ENCODE data around the gene NPAS2. TPM values are rescaled to one million over a fixed set of nuclear protein-coding genes. Genes with fewer than 3 reads are reported as not detected.

NPAS2 gene
- total and polyA plus RNA-seq, 4 donors: 5.9 to 17.1 (median 10.4) TPM

DNA sequence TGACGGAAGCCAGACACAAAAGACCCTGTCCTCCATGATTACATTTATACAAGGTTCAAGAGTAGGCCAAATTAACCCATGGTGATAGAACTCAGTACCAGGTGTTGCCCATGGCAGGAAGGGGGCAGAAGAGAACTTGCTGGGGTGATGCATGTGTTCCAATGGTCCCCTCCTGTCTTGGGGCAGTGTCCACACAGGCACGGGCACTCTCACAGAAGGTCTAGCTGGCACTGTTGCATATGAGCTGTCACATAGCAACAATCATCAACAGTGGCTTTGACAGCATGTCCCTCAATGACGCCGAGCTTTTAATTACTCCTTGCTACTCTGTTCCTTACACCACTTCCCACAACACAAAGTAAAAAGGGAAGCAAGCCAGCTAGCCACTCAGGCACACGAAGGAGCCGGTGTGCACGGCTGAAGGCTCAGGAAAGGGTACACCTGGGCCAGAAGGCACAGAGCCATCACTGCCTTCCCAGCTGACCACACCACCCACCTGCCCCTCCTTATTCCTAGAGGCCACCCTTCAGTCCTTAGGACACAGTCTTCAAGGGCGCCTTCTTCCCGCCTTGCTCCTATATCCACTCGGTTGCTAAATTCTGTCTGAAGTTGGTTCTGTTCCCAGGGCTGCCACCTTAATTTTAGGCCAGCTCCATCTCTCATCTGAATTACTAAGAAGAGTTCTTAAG, 211.1 kb downstream of the NPAS2 start:
- Histone ChIP-seq H3K9ac (ENCODE audit: insufficient read depth in 1 of 2, low read length in 2 of 2) (no peak overlapping the region), H3K36me3 (ENCODE audit: control insufficient read depth in 4 of 4, insufficient read depth in 4 of 4, low read length in 4 of 4) (peaks cover 0 to 37% (median 18%) of the 10 kb centered on the region in 4 donors), H3K9me3 (ENCODE audit: control insufficient read depth in 4 of 4, insufficient read depth in 3 of 4, low read length in 3 of 4) (no peaks in the 10 kb centered on the region), H3K4me1 (ENCODE audit: control insufficient read depth in 5 of 5, insufficient read depth in 5 of 5, low read length in 5 of 5) (peaks cover 0 to 4% (median 0%) of the 10 kb centered on the region in 5 donors), H3K27me3 (ENCODE audit: control insufficient read depth in 3 of 3, insufficient read depth in 3 of 3, low read length in 2 of 3) (no peaks in the 10 kb centered on the region), H3K27ac (ENCODE audit: low read depth in 1 of 2, low read length in 1 of 2) (peak overlapping the region; percentile 17 to 30), H3K4me3 (no peak overlapping the region)
- 70 to 74% methylated on average over 10 of the region's 10 CpGs for WGBS, 2 donors
- TF ChIP-seq CTCF (IDR thresholded peaks at IDR 0.05; ENCODE audit: control extremely low read depth, extremely low read depth): no peak
- ATAC-seq (ENCODE audit: insufficient read depth, low FRiP score) (no peak), DNase-seq (no peak)

GRCh38 chr2:101032084-101032776, 212.3 kb downstream of the NPAS2 start:
- DNase-seq: peak in 1 of 3 donors; percentile 29
- Histone ChIP-seq H3K4me3 (no peak overlapping the region), H3K27ac (ENCODE audit: low read depth in 1 of 2, low read length in 1 of 2) (peak overlapping the region in 1 of 2 donors; percentile 6), H3K27me3 (ENCODE audit: control insufficient read depth in 3 of 3, insufficient read depth in 3 of 3, low read length in 2 of 3) (no peaks in the 10 kb centered on the region), H3K36me3 (ENCODE audit: control insufficient read depth in 4 of 4, insufficient read depth in 4 of 4, low read length in 4 of 4) (peaks cover 0 to 38% (median 18%) of the 10 kb centered on the region in 4 donors), H3K9ac (ENCODE audit: insufficient read depth in 1 of 2, low read length in 2 of 2) (no peak overlapping the region), H3K9me3 (ENCODE audit: control insufficient read depth in 4 of 4, insufficient read depth in 3 of 4, low read length in 3 of 4) (no peaks in the 10 kb centered on the region), H3K4me1 (ENCODE audit: control insufficient read depth in 5 of 5, insufficient read depth in 5 of 5, low read length in 5 of 5) (peaks cover 0 to 4% (median 0%) of the 10 kb centered on the region in 5 donors)
- TF ChIP-seq CTCF (IDR thresholded peaks at IDR 0.05; ENCODE audit: control extremely low read depth, extremely low read depth): no peak
- WGBS, 2 donors: 69 to 76% methylated on average over 15 of the region's 15 CpGs
- no peak for ATAC-seq (ENCODE audit: insufficient read depth, low FRiP score)

GRCh38 chr2:101036562-101036961, 216.6 kb downstream of the NPAS2 start:
- 87 to 90% methylated on average over 2 of the region's 2 CpGs for WGBS, 2 donors
- no peak for ATAC-seq (ENCODE audit: insufficient read depth, low FRiP score)
- peak in 2 of 3 donors; percentile 29 to 40 for DNase-seq

More at GRCh38 chr2:101036562-101036961, 216.6 kb downstream of the NPAS2 start:
- H3K4me1 ChIP-seq (ENCODE audit: control insufficient read depth in 5 of 5, insufficient read depth in 5 of 5, low read length in 5 of 5): no peaks in the 10 kb centered on the region
- no peak overlapping the region for H3K9ac ChIP-seq (ENCODE audit: insufficient read depth in 1 of 2, low read length in 2 of 2)
- H3K9me3 ChIP-seq (ENCODE audit: control insufficient read depth in 4 of 4, insufficient read depth in 3 of 4, low read length in 3 of 4): peaks cover 0 to 2% (median 0%) of the 10 kb centered on the region in 4 donors
- no peak overlapping the region for H3K27ac ChIP-seq (ENCODE audit: low read depth in 1 of 2, low read length in 1 of 2)
- peak; percentile 21 for TF ChIP-seq CTCF (IDR thresholded peaks at IDR 0.05; ENCODE audit: control extremely low read depth, extremely low read depth)
- peaks cover 0 to 46% (median 18%) of the 10 kb centered on the region in 4 donors for H3K36me3 ChIP-seq (ENCODE audit: control insufficient read depth in 4 of 4, insufficient read depth in 4 of 4, low read length in 4 of 4)
- no peaks in the 10 kb centered on the region for H3K27me3 ChIP-seq (ENCODE audit: control insufficient read depth in 3 of 3, insufficient read depth in 3 of 3, low read length in 2 of 3)
- H3K4me3 ChIP-seq: no peak overlapping the region
